ENCODE results near the gene SCFD2.
"Not testable (repeated sequence)": the region's sequence is repeated elsewhere in the genome, so short reads cannot be mapped to it uniquely, and the experiment has no call there.

The SCFD2 gene

DNA sequence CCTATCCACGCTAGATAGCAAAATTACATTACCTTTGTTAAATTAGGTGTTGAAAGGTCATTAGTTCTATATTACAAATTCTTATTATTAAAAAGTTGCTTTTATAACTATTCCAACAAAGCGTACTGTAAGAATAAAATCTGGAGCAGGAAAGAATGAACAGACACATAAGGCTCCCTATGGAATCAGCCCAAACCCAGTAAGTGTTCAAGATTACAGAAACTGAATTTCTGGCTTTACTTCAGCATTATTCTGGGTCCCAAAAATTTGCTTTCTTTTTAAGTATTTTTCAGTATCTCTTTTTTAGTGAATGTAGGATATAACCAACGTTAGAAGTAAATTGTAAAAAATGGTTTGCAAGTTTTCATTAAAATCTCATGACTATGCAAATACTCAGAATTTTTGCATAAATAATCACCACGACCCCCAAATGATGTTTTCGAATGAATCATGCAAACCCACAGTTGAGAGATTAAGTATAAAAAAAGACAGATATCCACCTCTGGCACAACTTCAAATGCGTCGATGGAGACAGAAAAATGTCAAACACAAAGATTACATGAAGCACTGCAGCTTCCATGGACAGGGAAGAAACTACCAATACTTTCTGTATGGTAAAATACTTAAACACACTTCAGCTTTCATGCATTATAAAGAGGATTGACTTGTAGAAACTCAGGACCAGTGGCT, 265.2 kb downstream of the SCFD2 start:
- DNase-seq, result peak; percentile 90

DNA sequence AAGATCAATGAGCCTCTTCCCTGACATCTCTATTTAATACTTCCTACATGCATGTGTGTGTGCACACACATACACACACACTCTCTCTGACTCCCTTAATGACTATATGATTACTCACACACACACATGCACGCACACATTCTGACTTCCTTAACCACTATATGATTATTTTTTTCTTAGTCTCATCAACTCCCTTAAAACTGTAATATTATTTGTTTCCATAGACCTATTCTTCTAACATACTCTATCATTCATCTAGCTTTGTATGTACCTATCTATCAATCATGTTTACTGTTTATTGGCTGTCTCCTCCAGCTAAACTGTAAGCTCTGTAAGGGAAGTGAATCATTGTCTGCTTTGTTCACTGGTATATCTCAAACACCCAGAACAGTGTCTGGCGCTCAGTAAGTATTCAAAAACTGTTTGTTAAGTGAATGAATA, 267.2 kb downstream of the SCFD2 start:
- DNase-seq, result peak; percentile 88

GRCh38 chr4:53094040-53094439, 271.8 kb downstream of the SCFD2 start:
- DNase-seq, result no peak

DNA sequence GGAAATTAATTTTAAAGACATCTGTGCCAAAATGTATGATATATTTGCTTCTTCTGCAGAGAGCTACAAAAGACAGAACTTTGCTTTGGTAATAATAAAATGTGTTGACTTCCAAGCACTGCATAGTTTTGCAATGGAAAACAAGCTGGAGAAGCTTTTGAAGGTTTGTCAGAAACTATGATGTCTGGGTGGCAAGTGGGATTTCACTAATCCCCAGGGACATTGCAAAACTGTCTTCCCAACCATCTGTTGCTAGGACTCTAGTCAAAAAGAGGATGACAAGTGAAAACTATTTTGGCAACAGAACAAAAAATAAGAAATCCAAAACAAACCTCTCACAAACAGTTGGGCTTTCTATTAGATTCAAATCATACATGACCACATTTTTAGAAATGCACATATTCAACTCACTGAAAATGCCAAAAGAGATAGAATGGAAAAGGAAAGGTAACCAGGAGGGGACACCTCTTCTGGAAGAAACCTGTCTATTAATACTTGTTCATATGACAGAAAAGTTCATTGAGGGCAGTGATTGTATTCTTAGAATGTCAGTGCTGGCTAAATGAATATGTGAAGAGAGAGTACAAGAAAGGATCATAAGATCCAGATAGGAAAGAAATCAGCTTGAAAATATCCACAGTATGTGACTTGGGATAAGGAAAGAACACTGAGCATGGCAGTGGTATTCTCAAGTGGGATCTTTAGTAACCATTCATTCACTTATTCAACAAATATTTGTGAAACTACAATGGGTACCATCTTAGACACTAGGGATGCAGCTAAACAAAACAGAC, 275.7 kb downstream of the SCFD2 start:
- DNase-seq, result peak; percentile 59

- DNase-seq, result no peak
These were observed 277.7 kb downstream of the SCFD2 start for GRCh38 chr4:53088152-53088551.

- DNase-seq, result no peak
These were observed 289.4 kb downstream of the SCFD2 start for GRCh38 chr4:53076374-53076958.

GRCh38 chr4:53075162-53075785, 290.6 kb downstream of the SCFD2 start:
- DNase-seq, result no peak

- peak; percentile 12 for DNase-seq
These were observed 297.0 kb downstream of the SCFD2 start for GRCh38 chr4:53068755-53069330.

- no peak for DNase-seq
These were observed 298.6 kb downstream of the SCFD2 start for GRCh38 chr4:53067125-53067802.

GRCh38 chr4:53066155-53066554, 299.7 kb downstream of the SCFD2 start:
- DNase-seq, result no peak

DNA sequence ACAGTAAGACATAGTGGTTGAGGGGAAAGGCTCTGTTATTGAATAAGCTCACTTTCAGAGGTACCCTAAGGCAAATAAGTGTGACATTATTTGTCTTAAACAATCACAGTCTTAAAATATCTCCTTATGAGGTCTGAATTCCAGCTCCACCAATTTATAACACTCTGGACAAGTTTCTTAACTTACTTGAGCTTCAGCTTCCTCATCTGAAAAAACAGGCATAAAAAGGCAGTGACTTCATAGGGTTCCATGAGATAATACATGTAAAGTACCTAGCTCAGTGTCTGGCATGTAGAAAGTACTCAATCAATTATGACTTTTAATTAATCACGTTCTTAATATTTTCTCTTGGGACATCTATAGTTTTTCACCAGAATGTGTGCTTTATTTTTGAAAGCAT, 301.3 kb downstream of the SCFD2 start:
- no peak for DNase-seq

- no peak for DNase-seq
These were observed 304.6 kb downstream of the SCFD2 start for GRCh38 chr4:53061091-53061850.

GRCh38 chr4:53060278-53060677, 305.6 kb downstream of the SCFD2 start:
- DNase-seq, result no peak

DNA sequence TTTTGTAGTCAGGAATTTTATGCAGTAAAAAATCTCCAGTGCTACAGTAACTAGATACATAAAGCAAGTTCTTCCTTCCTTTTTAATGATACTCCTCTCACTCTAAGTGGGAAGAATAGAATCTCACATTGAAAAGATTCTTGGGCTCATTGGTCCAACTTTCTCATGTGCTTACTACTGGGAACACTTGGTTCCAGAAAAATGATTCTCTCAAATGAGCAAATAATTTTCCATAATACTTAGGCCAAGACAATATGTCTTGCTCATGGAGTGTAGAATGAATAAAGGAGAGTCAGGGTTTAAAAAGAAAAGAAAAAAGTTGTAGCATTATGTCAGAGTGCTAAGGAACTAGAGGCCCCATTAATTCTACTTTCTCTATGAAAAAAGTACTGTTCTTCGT, 306.0 kb downstream of the SCFD2 start:
- no peak for DNase-seq

- DNase-seq, result no peak
These were observed 306.6 kb downstream of the SCFD2 start for GRCh38 chr4:53059256-53059655.

DNA sequence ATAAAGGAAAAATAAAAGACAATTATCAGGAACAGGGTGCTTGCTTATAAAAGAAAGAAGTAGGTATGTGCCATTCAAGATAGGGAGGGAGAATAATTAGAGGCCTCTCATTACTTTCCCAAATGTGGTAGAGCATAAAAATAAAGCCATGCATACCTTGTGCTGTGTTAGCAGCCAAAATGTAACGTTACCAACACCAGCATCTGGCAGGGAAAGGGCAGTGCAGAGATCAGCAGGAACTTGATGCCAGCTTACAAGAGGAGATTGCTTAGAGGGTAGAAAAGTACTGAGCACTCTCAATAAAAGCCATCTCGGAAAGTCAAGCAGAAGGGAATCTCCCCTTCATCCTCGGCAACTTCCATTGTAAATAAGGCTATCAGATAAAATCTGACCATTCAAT, 308.2 kb downstream of the SCFD2 start:
- DNase-seq, result no peak

DNA sequence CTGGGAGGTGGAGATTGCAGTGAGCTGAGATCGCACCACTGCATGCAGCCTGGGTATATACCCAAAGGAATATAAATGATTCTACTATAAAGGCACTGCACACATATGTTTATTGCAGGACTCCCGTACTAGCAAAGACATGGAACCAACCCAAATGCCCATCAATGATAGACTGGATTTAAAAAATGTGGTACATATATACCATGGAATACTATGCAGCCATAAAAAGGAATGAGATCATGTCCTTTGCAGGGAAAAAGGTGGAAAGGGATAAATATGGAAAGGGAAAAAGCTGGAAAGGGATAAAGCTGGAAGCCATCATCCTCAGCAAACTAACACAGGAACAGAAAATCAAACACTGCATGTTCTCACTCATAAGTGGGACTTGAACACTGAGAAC, 308.8 kb downstream of the SCFD2 start:
- not testable (repeated sequence) for DNase-seq

DNA sequence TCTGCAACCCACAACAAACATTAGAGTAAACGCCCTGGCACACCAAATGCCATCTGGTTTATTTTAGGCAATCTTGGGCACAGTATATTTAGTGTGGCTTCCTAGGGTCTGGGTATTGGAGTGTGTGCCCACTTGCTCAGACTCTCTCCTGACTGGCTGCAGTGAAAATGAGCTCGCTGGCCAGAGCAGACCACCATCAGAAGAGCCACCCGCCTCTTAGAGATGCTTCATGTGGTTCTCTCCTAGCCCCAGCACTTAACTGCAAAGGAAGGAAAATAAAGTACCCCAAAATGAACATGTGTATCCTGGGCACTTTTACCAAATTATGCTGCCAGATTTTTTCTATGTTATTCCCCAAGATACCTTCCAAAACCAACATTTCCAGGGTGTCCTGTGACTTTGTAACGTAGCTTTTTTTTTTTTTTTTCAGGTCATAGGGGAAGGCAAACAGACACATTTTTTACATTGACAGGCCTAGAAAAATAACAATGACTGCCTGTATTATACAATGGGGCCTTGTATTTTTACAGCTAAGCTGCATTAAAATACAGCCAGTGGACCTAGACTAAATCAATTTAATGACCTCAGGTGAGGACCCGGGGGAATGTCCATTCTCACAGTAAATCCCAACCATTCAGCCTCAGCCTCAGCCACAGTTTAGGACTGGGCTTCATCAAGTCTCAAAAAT, 310.0 kb downstream of the SCFD2 start:
- no peak for DNase-seq

DNA sequence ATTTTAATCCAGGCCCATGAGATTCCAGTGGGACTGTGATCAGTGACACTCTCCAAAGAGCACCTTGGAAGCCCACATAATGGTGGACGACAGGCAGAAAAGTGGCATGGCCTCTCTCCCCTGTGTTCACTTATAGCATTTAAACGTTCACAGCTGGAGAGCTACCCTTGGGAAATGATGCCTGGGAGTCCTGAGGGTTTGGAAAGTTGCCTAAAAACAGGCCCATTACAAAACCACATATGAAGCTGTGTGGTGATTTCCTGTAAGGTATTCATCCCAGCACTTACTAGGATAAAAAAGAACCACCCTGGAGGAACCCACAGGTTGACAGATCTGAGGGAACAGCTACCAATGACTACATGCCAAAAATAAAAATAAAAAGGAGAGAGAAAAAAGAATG, 310.6 kb downstream of the SCFD2 start:
- DNase-seq, result peak; percentile 94

GRCh38 chr4:53050361-53050774, 315.5 kb downstream of the SCFD2 start:
- DNase-seq, result no peak

- no peak for DNase-seq
These were observed 316.3 kb downstream of the SCFD2 start for GRCh38 chr4:53049528-53049927.

All from fibroblast of skin of abdomen (primary cell).